Muscle of leg (tissue), 11 donors: Measurements from ENCODE around the gene CATSPER1. TPM values are rescaled to one million over a fixed set of nuclear protein-coding genes. Genes with fewer than 3 reads are reported as not detected.

Experiments
- DNase-seq: peaks from one replicate; pipeline ENCODE4 v3.0.0; 2013
- H3K27ac ChIP-seq: one replicate; pipeline ENCODE4 v1.5.1; 2013; ENCODE audit warnings: mild to moderate bottlenecking, low read length, control low read depth
- H3K27me3 ChIP-seq: one replicate; pipeline ENCODE4 v1.6.1; 2013; ENCODE audit warnings: low read length; ENCODE audit not compliant: control insufficient read depth, insufficient read depth
- H3K36me3 ChIP-seq: one replicate; pipeline ENCODE4 v1.6.1; 2013; ENCODE audit warnings: low read length; ENCODE audit not compliant: control insufficient read depth, insufficient read depth
- H3K4me1 ChIP-seq: one replicate; pipeline ENCODE4 v1.6.1; 2013; ENCODE audit warnings: low read length; ENCODE audit not compliant: control insufficient read depth, insufficient read depth
- H3K4me3 ChIP-seq: one replicate; pipeline ENCODE4 v1.5.1; 2013; ENCODE audit warnings: low read length, control low read depth
- H3K9me3 ChIP-seq: replicated peaks from 2 replicates; pipeline ENCODE4 v1.6.1; 2013; ENCODE audit warnings: low read depth, low read length; ENCODE audit not compliant: control insufficient read depth
- WGBS: methylation state at CpG from one replicate; pipeline ENCODE4 v1.1.5; 2013; ENCODE audit warnings: missing lambda C conversion rate; ENCODE audit not compliant: insufficient coverage; 5-methylcytosine and 5-hydroxymethylcytosine counted together
- polyA plus RNA-seq, 8 donors: library from polyadenylated mRNA; unstranded; fragments of 120-200 nt; gene quantifications; one replicate each; pipeline versions ENCODE4 v1.2.1 to v1.2.3, GENCODE V29; 2013; ENCODE audit warnings: inconsistent platforms in 1 of 8, low replicate concordance in 1 of 8; ENCODE audit not compliant: insufficient read length in 8 of 8, insufficient read depth in 1 of 8
- total RNA-seq: library from RNA; stranded (reverse); fragments of 120-200 nt; gene quantifications from one replicate; pipeline ENCODE4 v1.2.4, GENCODE V29; 2013

Gene CATSPER1
- total and polyA plus RNA-seq, 9 donors: 0.09 to 0.19 (median 0.16) TPM; not detected in 5

DNA sequence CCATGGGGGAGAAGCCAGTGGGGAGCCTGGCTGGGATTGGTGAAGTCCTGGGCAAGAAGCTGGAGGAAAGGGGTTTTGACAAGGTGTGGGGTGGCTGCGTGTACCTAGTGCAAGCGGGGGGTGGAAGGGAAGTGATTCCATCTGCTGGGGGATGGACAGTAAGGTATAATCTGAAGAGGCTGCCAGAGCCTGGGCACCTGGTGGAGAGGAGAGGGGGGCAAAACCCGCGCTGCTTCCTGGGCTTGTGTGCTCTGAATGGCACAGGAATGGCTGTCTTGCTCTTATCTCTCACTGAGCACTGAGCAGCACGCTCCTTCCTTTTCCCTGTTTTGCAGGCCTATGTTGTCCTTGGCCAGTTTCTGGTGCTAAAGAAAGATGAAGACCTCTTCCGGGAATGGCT, 23.0 kb downstream of the CATSPER1 start:
- Histone ChIP-seq H3K27ac (peak overlapping the region; percentile 99), H3K36me3 (peaks cover 42% of the 10 kb centered on the region), H3K4me3 (peak overlapping the region; percentile 88), H3K27me3 (no peaks in the 10 kb centered on the region), H3K4me1 (peaks cover 18% of the 10 kb centered on the region), H3K9me3 (no peaks in the 10 kb centered on the region)
- WGBS: 83% methylated on average over 5 of the region's 6 CpGs
- no peak for DNase-seq

DNA sequence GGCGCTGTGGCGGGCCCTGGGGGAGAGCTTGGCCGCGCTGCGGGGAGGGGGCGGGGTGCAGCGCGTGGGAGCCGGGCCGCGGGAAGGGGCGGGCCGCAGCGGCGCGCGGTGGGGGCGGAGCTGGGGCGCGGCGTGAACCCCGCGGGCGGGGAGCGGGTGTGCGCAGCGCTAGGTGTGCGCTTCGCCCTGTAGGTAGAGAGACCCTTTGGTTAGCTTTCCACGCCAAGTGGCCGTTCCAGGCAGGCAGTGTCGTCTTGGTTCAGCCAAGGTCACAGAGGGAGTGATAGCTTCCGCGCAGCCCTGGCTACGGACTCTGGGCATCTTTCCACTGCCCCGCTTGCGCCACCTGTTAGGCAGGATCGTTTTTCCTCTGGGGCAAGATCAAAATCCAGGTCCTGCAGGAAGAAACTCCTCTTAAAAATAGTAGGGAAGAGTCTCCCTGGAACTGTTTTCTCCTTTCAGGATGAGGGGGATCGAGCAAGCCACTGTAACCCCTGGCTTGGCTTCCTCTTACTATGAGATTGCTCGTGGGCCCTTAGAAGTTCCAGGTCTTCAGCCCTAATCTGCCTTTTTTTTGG, 23.5 kb downstream of the CATSPER1 start:
- Histone ChIP-seq H3K27me3 (no peaks in the 10 kb centered on the region), H3K9me3 (no peaks in the 10 kb centered on the region), H3K27ac (peak overlapping the region; percentile 99), H3K4me1 (peaks cover 18% of the 10 kb centered on the region), H3K4me3 (peak overlapping the region; percentile 88), H3K36me3 (peaks cover 48% of the 10 kb centered on the region)
- DNase-seq: peak; percentile 65
- under 1% methylated on average over 36 of the region's 40 CpGs for WGBS

DNA sequence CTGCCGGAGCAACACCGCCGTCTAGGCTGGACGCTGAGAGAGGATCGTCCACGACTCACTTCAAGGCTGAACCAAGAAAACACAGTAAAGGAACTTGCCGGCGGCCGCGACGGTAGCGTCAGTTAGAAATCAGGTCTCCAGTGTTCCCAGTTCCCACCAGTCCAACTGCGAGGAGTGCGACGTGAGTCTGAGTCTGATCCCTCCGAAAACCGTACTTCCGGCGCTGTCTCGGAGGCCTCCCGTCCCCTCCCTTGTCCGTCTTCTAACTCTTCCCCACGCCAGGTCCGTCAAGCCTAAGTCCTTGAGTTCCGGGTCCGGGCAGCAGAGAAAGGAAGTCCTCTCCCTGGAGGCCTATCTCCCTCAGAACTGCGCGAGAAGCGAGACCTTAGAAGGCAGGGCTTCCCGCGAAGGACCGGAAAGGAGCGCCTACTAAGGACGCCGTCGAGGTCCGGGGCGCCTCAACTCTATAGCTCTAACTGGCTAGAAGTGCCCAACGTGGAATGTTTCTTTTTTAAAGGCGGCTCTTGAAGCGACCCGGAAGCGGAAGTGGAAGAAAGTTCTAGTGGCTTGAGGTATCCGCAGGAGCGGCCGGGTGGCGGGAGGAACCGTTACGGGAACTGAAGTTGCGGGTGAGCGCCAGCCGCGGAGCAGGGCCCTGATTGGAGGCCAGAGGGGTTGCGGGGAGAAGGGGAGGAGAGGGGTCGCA, 24.2 kb downstream of the CATSPER1 start, which contains the start of the genes BANF1 and EIF1AD:
Gene BANF1 (plus strand): TSS at position 562 of the 706 bp plus-strand sequence. CDS start 748 bp downstream, outside the sequence.
Gene EIF1AD (minus strand): TSS at position 216 of the 706 bp plus-strand sequence. CDS start 1,768 bp downstream, outside the sequence.
- no peaks in the 10 kb centered on the region for H3K9me3 ChIP-seq
- H3K27ac ChIP-seq: peak within 1 kb of the TSS; percentile 99
- peak within 1 kb of the TSS; percentile 88 for H3K4me3 ChIP-seq
- peaks cover 18% of the 10 kb centered on the region for H3K4me1 ChIP-seq
- H3K27me3 ChIP-seq: no peaks in the 10 kb centered on the region
- H3K36me3 ChIP-seq: peaks cover 53% of the 10 kb centered on the region
- peak; percentile 99 for DNase-seq
- under 1% methylated on average over 55 of the region's 55 CpGs for WGBS

DNA sequence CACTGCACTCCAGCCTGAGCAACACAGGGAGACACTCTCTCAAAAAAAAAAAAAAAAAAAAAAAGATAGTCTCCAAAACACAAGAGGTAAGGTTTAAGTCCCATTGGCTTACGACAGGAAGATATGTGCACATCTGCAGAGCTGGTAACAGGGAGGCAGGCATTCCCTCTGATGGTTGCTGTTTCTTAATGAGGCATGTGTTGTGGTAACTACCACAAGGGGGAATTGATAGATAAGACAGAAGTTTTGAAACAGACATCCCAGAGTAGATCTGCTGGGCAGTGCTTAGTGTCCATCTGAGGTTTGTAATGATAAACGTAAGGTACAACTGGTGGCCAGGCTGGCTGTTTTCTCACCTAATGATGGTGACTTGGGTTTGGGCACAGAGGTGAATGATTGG, 29.0 kb downstream of the CATSPER1 start:
- Histone ChIP-seq H3K4me3 (no peak overlapping the region), H3K9me3 (no peaks in the 10 kb centered on the region), H3K27me3 (no peaks in the 10 kb centered on the region), H3K27ac (no peak overlapping the region), H3K36me3 (peaks cover 36% of the 10 kb centered on the region), H3K4me1 (peaks cover 8% of the 10 kb centered on the region)
- WGBS: 92% methylated on average over 2 of the region's 2 CpGs
- no peak for DNase-seq

DNA sequence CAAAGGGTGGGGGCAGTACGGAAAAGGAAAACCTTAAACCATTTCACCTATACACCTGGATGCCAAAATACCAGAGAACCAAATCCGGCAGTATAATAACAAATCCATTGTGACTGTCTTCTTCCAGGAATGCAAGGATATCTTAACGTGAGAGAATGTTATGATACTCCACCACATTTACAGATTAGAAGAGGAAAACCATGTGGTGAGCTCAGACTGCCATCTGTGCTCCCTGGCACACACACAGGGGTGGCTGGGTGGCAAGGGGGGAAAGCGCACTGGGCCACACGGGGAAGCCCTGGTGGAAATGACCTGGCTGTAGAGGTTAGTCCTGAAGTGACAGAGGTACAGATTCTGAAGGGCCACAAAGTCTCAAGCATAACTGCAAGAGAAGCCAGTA, 34.2 kb downstream of the CATSPER1 start:
- H3K4me1 ChIP-seq: no peaks in the 10 kb centered on the region
- no peak overlapping the region for H3K27ac ChIP-seq
- no peak for DNase-seq
- WGBS: 88% methylated on average over 2 of the region's 5 CpGs
- no peaks in the 10 kb centered on the region for H3K9me3 ChIP-seq
- no peaks in the 10 kb centered on the region for H3K27me3 ChIP-seq
- peaks cover 10% of the 10 kb centered on the region for H3K36me3 ChIP-seq
- H3K4me3 ChIP-seq: no peak overlapping the region

DNA sequence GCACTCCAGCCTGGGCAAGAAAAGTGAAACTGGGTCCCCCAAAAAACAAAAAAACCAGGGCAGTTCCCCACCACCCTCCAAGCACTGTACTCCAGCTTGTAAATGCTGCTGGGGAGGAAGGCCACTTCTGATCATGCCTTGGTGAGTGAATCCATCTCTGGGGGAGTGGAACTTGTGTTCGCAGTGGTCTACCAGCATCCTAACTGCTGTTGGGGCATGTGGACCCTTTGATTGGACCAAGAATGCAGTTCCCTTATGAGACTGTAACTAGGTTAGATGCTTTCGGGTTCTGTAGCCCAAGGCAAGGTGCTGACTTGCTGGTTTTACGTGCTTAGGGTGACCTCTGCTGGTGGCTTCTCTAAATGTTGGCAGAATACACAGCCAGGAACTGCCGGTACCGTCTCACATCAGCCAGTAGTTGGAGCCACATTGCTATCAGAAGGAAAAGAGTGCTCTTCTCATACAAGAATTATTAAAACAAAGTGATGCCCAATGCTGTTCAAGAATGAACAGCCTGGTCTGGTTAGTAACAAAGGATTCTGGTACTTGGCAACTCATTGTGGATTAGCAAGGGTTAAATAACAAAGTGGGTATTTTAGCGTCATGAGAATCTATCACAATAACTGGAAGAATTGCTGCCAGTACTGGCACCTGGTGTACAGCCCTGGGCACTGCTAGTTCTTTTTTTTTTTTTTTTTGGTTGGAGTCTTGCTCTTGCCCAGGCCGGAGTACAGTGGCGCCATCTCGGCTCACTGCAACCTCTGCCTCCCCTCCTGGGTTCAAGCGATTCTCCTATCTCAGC, 37.3 kb downstream of the CATSPER1 start:
- Histone ChIP-seq H3K27me3 (no peaks in the 10 kb centered on the region), H3K4me3 (no peak overlapping the region), H3K4me1 (no peaks in the 10 kb centered on the region), H3K36me3 (peaks cover 8% of the 10 kb centered on the region), H3K27ac (no peak overlapping the region), H3K9me3 (no peaks in the 10 kb centered on the region)
- 7% methylated on average over 3 of the region's 10 CpGs for WGBS
- peak; percentile 97 for DNase-seq

DNA sequence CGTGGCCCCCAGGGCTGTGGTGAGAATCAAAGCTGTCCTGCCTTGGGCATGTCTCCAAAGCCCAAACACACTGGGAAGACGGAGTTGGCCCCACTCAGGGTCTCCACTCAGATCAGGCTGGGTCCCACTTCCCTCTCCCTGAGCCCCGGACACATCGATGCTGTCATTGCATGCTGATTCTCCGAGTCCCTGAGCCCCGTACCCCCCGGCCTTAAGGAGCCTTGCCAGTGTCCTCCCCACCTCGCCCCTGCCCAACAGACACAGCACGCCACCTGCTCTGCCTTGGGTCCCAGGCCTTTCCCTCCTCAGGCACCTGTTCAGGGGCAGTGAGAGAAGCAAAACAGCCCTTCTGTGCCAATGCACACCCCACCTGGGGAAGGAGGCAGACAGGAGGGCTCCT, 38.9 kb downstream of the CATSPER1 start:
- H3K36me3 ChIP-seq: peaks cover 7% of the 10 kb centered on the region
- no peak overlapping the region for H3K27ac ChIP-seq
- H3K4me1 ChIP-seq: no peaks in the 10 kb centered on the region
- no peak overlapping the region for H3K4me3 ChIP-seq
- WGBS: 74% methylated on average over 9 of the region's 9 CpGs
- H3K27me3 ChIP-seq: no peaks in the 10 kb centered on the region
- no peak for DNase-seq
- H3K9me3 ChIP-seq: no peaks in the 10 kb centered on the region

DNA sequence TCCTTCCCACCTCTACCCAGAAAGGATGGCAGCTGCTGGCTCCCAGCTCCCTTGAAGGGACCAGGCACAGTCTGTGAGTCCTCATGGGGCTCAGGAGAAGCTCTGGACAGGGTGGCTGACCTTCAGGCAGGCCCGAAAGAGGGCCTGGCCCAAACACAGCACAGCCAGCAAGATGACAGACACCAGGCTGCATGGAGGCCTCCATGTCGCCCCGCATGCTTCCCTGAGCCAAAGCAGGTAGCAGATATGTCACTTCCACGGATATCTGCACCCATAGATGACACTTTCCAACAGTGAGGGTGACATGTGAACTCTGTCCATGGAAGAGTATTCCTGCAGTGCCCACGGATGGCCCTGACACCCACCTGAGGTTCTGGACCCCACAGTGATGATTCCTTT, 42.7 kb downstream of the CATSPER1 start:
- Histone ChIP-seq H3K27ac (no peak overlapping the region), H3K4me1 (no peaks in the 10 kb centered on the region), H3K27me3 (no peaks in the 10 kb centered on the region), H3K9me3 (no peaks in the 10 kb centered on the region), H3K36me3 (peaks cover 17% of the 10 kb centered on the region), H3K4me3 (no peak overlapping the region)
- DNase-seq: no peak
- WGBS: 90% methylated on average over 4 of the region's 5 CpGs

DNA sequence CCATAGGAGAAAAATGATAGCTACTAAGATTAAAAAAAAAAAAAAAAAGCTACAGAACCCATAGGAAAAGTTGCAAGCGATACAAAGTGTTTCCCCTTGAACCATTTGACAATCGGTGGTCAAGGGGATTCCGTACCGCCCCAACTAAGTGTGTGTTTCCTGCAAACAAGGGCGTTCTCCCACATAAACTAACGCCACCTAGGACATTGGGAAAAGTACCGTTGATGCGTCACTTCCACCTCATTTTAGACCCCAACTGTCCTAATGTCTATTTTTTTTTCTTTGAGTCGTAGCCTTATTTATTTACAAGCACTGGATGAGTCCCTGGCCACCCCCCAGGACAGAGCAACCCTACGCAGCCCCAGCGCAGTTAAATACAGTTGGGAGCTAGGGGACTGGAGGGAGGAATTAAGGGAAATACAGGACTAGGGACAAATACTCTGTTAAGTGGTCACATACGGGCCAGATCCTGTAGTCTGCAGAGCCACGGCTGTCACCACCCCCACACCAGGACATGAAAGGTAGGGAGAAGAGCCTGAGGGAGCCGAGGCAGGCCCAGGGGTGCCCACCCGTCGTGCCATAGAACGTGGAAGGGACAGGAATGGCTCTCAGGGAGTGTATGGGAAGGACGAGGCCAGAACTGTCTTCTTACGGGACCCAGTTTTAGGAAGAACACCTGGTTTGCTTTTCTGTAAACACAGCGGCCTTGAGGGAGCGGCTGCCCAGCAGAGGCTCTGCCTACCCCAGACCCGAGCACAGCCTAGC, 43.3 kb downstream of the CATSPER1 start:
- no peaks in the 10 kb centered on the region for H3K4me1 ChIP-seq
- H3K27me3 ChIP-seq: no peaks in the 10 kb centered on the region
- peaks cover 23% of the 10 kb centered on the region for H3K36me3 ChIP-seq
- H3K9me3 ChIP-seq: no peaks in the 10 kb centered on the region
- WGBS: 65% methylated on average over 16 of the region's 22 CpGs
- H3K27ac ChIP-seq: no peak overlapping the region
- no peak overlapping the region for H3K4me3 ChIP-seq
- DNase-seq: no peak
